Panc1 (cell line): ENCODE measurements around the gene KRTAP19-3. TPM values are rescaled to one million over a fixed set of nuclear protein-coding genes. Genes with fewer than 3 reads are reported as not detected.

Experiments used
- ATAC-seq: fragments of 200-7000 bp; cut with Tn5 transposase; 2 replicates; pipeline ENCODE4 v1.9.1; 2020; ENCODE audit warnings: mild to moderate bottlenecking, moderate library complexity
- BruUV-seq: library from RNA; stranded (reverse); fragments of 400-500 nt; replicated peaks from 2 replicates; lab custom pipeline; 2021; lab: Mats Ljungman, UMichigan
- CTCF ChIA-PET: fragments of 300-600 bp; sonication (Branson Sonifier 250); formaldehyde crosslinking; loops from one replicate; lab custom pipeline; 2022; ENCODE audit warnings: antibody characterized with exemption; lab: Charles Lee
- POLR2A ChIA-PET: fragments of 300-600 bp; sonication (Branson Sonifier 250); formaldehyde crosslinking; loops from one replicate; lab custom pipeline; 2022; ENCODE audit warnings: antibody characterized with exemption; lab: Charles Lee
- DNase-seq: peaks from one replicate; pipeline ENCODE4 v3.0.0-alpha.2; 2010; ENCODE audit warnings: low read depth, low spot score
- H3K27ac ChIP-seq: 2 replicates; pipeline ENCODE4 v1.5.1; 2011; ENCODE audit warnings: mild to moderate bottlenecking, low read length, inconsistent platforms
- H3K27me3 ChIP-seq: fragments of 200-500 bp; sonication (Bioruptor generic); 2 replicates; pipeline ENCODE4 v1.6.0; 2014; ENCODE audit warnings: low read length, inconsistent platforms; ENCODE audit not compliant: control insufficient read depth, insufficient read depth
- H3K36me3 ChIP-seq: fragments of 200-500 bp; sonication (Bioruptor generic); 2 replicates; pipeline ENCODE4 v1.5.1; 2014; ENCODE audit warnings: inconsistent platforms, mild to moderate bottlenecking, low read length, moderate library complexity; ENCODE audit not compliant: control insufficient read depth, insufficient read depth
- H3K4me1 ChIP-seq: 2 replicates; pipeline ENCODE4 v1.5.1; 2011; ENCODE audit warnings: inconsistent platforms, mild to moderate bottlenecking, low read length, moderate library complexity; ENCODE audit not compliant: control insufficient read depth, insufficient read depth
- H3K4me3 ChIP-seq, 2 experiments: 2 replicates each; pipeline ENCODE4 v1.5.1; 2011 to 2012; ENCODE audit warnings: low read depth in 2 of 2, low read length in 2 of 2, mild to moderate bottlenecking in 2 of 2, inconsistent platforms in 1 of 2, moderate library complexity in 1 of 2
- H3K9me3 ChIP-seq: fragments of 200-500 bp; sonication (Bioruptor generic); 2 replicates; pipeline ENCODE4 v1.5.1; 2014; ENCODE audit warnings: low read depth, mild to moderate bottlenecking, inconsistent platforms, low read length, moderate library complexity; ENCODE audit not compliant: control insufficient read depth, insufficient read depth
- CTCF ChIP-seq: fragments of 450-650 bp; IDR thresholded peaks from 2 replicates; pipeline ENCODE4 v1.5.1; 2017; ENCODE audit warnings: mild to moderate bottlenecking
- POLR2AphosphoS5 ChIP-seq: IDR thresholded peaks from 2 replicates; pipeline ENCODE4 v1.6.1; 2012; ENCODE audit warnings: mild to moderate bottlenecking, low read depth, low read length, moderate library complexity
- REST ChIP-seq, 2 experiments: IDR thresholded peaks; 2 replicates each; pipeline ENCODE4 v1.6.1; 2011 to 2012; ENCODE audit warnings: low read depth in 2 of 2, control low read depth in 1 of 2, low read length in 1 of 2, mild to moderate bottlenecking in 1 of 2, moderate library complexity in 1 of 2; ENCODE audit not compliant: insufficient read depth in 1 of 2
- SIN3A ChIP-seq: IDR thresholded peaks from 2 replicates; pipeline ENCODE4 v1.6.1; 2012; ENCODE audit warnings: low read depth, mild to moderate bottlenecking, low read length, moderate library complexity, borderline replicate concordance; ENCODE audit not compliant: insufficient read depth
- TCF7L2 ChIP-seq: IDR thresholded peaks from 2 replicates; pipeline ENCODE4 v1.6.1; 2011; ENCODE audit warnings: mild to moderate bottlenecking, low read depth, low read length, inconsistent platforms
- in situ Hi-C: cut with HindIII; loops from 2 replicates; pipeline ENCODE4 v1.10.0; 2016; ENCODE audit warnings: low sequenced_read_pairs, low pct_unique_long_range_greater_than_20kb
- intact Hi-C: fragments of 100-400 bp; cut with micrococcal nuclease; formaldehyde crosslinking; loops from one replicate; pipeline ENCODE4 v1.10.0; 2022; ENCODE audit not compliant: unreplicated experiment
- total RNA-seq: library from RNA; stranded (reverse); gene quantifications from one replicate; pipeline ENCODE4 v1.2.1, GENCODE V29; 2021; ENCODE audit not compliant: unreplicated experiment

KRTAP19-3 gene
- total RNA-seq, 1 experiment from 2014 or later = not detected

DNA sequence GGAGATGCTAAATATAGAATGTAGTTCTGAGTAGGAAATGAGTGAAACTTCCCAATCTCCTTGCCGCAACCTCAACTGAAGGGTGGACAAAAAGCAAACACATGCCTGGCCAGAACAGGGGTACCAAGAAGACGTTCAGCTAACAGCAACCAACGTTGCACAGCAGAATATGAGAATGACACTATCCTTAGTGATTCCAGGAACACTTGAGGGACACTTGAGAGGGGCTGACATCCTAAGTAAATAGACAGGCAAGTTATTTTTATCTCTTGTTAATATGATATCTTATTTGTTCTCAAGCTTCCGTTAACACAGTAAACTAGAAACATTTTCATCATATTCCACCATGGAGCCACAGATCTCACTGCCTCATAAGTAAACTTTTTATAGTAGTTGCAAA lies 12.6 kb downstream of the KRTAP19-3 start:
- intact Hi-C loops = no loop called here
- POLR2A ChIA-PET = no interaction called here
- in situ Hi-C loops = no loop called here

DNA sequence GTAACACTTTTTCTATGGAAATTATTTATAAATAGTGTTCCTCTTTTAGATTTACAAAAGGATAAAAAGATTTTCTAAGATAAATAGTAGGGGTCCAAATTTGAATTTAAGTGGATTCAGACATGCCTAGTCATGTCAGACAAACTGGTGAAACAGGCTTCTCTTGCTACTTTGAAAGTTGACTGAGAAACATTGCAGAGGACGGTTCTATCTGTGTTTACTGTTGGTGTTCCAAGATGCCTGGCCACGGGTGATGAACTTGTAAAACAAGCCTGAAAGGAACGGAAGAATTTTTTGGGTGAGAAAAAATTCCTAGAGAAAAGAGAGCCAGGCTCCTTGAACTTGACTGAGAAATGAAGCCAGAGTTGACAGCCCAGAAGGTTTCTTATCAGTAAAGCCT lies 13.8 kb downstream of the KRTAP19-3 start:
- no peak for TF ChIP-seq CTCF
- no peak for TF ChIP-seq POLR2AphosphoS5
- no peak for TF ChIP-seq SIN3A
- no peak for TF ChIP-seq REST (IDR thresholded peaks at IDR 0.05; ENCODE audit: insufficient read depth in 1 of 2, low read depth in 2 of 2, low read length in 1 of 2)
- no peak for TF ChIP-seq TCF7L2
- H3K4me1 ChIP-seq = no peaks in the 10 kb centered on the region
- no peaks in the 10 kb centered on the region for H3K27me3 ChIP-seq
- DNase-seq = no peak
- H3K36me3 ChIP-seq = no peaks in the 10 kb centered on the region
- in situ Hi-C loops (no loop called here), intact Hi-C loops (no loop called here)
- ATAC-seq = no peak
- ChIA-PET CTCF (no interaction called here), POLR2A (no interaction called here)
- no TSS peak for BruUV-seq
- no peak overlapping the region for H3K4me3 ChIP-seq
- H3K9me3 ChIP-seq = no peaks in the 10 kb centered on the region
- no peak overlapping the region for H3K27ac ChIP-seq

More for the DNA sequence above, 12.6 kb downstream of the KRTAP19-3 start:
- CTCF ChIA-PET = no interaction called here
- H3K27me3 ChIP-seq = no peaks in the 10 kb centered on the region
- H3K4me3 ChIP-seq = no peak overlapping the region
- H3K36me3 ChIP-seq = no peaks in the 10 kb centered on the region
- no peaks in the 10 kb centered on the region for H3K9me3 ChIP-seq
- ATAC-seq = no peak
- TF ChIP-seq POLR2AphosphoS5 (no peak), TCF7L2 (no peak), SIN3A (no peak), REST (IDR thresholded peaks at IDR 0.05; ENCODE audit: insufficient read depth in 1 of 2, low read depth in 2 of 2, low read length in 1 of 2) (no peak), CTCF (no peak)
- no peak for DNase-seq
- no peaks in the 10 kb centered on the region for H3K4me1 ChIP-seq
- H3K27ac ChIP-seq = no peak overlapping the region
- no TSS peak for BruUV-seq
